Measurements from ENCODE around the gene SIGLEC1.
A peak's percentile ranks its signal among the peaks of the same experiment; 100 is the strongest.

Gene SIGLEC1

DNA sequence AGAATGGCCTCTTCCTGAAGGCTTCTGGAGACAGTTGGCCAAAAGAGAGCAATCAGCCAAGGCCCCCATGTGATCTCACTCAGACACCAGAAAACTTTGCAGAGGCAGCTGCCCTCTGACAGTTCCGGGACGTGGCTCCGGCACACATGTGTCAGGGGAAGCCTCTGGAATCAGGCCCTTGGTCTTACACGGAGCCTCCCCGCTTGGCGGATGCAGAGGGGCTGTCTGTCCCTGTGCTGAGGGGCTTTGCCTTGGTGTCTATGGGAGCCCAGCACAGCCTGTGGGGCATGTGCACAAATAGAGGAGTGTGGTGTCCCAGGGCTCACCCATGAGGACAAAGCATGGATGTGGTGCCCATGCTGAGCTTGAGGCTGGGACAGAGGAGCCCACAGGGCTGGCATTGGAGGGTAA lies 13.8 kb downstream of the SIGLEC1 start:
- DNase-seq = no peak

DNA sequence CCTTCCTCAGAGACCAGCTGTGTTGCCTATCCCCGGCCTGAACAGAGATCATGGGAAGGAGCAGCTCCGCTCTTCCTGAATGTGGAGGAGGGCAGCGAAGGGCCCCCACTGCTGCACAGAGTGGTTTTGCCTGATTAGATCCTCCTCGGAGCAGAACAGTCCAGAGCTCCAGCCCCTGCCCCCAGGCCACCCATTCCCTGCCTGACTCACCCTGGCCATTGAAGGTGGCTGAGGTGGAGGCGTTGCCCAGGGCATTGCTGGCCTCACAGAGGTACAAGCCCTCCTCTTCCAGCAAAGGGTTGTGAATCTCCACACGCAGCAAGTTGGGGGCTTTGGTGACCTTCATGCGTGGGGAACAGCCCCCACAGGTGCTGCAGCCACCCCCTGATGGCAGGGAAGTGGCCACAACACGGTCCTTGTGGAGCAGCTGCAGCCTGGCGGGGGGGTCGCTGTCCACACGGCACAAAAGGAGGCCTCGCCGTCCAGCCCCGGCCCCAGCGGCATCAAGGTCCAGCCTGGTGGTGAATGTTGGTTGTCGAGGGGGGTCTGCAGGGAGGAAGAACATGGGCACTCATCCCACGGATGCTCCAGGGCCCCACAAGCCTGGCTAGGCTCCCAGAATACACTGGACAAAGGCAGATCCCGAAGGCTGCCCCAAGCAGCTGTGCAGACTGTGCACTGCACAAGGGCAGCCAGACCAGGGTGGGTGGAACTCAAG lies 14.7 kb downstream of the SIGLEC1 start:
- DNase-seq = no peak

DNA sequence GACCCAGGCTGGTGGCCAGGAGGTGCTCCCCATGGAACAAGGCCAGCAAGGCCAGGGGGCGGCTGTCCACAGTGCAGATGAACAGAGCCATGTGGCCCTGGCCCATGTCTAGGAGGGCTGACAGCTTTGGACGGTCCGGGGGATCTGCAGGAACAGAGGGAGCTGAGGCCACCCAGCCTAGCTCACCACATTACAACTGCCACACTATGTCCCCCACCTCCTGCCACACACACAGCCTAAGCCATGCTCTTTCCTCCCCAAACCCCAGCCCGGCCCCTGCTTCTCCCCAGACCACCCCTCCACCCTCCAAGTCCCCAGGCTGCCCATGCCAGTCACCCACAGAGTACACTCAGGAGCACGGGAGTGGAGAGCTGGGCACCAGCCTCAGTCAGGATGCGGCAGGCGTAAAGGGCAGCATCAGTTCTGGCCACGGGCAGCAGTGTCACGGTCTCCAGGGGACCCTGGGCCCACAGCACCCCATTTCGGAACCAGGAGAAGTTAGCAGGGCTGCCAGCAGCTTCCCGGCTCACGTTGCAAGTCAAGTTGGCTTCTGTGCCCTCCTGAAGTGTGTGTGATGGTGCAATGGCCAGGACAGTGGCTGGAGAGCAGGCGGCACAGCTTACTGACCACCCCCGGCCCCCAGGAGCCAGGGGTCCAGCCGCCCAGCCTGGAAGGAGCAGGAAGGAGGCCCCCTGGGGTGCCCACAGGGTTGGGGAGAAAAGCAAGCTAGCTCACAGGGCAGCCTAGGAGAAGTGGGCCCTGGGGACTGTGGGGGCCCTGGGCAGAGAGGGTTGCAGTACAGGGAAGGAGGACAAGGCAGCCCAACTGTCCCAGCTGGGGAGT lies 15.4 kb downstream of the SIGLEC1 start:
- DNase-seq = no peak

DNA sequence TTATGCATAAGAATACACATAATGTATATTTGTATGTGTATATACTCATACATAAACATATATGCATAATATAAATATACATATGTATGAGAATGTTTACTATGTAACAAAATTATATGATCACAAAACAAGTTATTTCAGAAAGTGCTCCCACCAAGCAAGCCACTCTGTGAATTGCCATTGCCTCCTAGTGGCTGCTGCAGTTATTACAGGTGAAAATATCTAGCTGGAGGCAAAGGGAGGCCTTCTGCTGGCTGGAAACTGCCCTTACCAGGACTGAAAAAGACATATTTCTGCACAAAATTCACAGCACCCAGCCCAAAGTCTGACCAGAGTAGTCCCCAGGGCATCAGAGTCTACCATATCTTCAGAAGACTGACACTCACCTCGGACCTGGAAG lies 16.2 kb downstream of the SIGLEC1 start:
- peak; percentile 20 to 28 for DNase-seq

DNA sequence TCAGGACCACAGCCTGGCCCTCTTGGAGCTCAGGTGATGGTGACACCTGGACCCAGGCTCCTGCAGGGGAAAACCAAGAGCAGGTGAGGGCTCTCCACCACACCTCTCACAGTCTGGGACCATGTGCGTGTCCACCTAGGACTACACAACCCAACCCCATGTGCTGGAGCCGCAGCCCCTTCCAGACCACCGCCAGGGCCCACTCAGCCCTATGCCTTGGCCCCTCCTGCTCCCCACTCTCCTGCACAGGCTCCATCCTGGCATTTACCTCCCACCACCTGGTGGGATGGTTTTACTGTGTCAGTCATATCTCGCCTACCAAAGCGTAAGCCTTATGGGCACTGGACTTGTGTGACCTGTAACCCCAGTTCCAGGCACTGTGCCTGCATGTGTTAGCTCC lies 17.5 kb downstream of the SIGLEC1 start:
- DNase-seq = no peak

DNA sequence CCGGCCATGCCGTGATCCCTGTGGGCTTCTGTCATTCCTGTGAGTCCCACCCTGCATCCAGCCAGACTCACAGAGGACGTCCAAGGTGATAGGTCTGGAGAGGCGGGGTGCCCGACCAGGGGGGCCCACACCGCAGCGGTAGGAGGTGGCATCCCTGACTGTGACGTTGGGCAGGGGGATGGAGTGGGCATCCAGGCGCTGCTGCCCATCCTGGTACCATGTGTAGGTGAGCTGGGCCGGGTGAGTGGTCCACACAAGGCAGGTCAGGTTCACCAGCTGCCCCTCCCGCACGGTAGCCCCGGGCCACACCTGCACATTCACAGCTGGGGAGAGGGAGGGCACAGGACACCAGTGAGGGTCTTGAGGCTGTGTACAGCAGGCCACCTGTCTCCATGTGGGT lies 19.0 kb downstream of the SIGLEC1 start:
- no peak for DNase-seq

DNA sequence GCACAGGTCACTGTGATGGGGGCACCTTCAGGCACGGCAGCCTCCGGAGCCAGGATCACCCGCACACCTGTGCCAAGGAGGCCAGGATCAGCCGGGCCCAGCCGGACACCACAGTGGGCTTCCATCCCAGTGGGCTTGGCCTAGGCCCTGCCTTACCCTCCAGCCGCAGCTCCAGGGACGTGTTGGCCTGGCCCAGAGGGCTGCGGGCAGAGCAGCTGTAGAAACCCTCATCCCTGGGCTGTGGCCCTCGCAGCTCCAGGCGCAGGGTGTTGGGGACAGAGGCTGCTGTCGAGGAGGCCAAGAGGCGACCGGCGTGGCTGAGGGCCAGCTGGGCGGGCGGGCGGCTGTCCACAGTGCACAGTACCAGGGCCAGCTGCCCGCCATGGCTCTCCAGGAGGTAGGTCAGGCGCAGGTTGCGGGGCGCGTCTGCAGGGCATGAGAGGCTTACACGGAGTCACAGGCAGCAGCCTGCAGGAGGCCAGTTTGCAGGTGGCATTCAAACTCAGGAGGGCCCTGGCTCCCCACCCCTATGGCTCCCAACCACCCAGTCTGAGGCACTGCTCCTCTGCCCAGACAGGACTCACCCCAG lies 19.6 kb downstream of the SIGLEC1 start:
- DNase-seq = no peak

DNA sequence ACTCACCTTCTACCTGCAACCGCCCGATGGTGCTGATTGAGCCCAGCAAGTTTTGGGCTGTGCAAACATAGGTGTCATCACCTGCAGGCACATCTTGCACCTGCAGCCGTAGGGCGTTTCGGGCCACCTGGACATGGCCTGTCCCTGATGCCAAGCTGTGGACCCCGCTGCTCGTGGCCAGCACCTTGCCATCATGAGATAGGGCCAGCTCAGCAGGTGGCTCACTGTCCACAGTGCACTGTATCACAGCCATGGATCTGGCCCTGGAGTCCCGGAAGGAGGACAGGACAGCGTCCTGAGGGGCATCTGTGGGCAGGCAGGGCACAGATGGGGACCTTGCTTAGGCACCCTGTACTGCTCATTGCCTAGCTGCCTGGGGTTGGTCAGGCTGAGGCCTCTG lies 20.5 kb downstream of the SIGLEC1 start:
- DNase-seq = no peak

DNA sequence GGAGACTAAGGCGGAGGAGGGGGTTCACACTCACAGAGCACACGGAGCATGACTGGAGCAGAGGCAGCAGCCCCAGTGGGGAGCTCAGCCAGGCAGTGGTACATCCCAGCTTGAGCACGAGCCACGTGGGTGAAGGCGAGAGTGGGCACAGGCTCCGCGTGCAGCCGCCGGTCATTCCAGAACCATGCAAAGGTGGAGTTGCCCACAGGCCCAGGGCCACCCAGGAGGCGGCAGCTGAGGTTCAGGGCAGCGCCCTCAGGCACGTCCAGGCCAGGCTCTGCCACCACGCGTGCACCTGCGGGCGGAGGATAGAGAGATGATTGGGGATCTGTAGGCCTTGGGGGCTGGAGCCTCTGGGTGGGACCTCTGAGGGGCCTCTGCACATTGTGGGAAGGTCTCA lies 21.1 kb downstream of the SIGLEC1 start:
- no peak for DNase-seq

DNA sequence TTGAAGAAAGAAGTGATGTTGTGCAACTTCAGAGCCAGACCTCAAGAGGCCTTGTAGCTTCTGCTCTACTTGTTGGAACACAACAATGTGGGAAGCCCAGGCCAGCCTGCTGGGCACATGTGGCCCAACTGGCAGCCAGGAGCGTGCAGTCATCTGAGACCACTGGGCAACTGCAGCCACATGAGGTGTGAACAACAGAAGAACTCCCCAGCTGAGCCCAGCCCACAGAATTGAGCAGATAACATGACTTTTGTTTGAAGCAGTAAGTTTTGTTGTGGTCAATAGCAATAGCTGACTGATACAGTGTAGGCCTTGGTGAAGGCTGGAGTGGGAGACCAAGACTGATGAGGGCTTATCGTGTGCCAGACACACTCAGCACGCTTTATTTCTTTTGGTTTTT lies 22.0 kb downstream of the SIGLEC1 start:
- no peak for DNase-seq

DNA sequence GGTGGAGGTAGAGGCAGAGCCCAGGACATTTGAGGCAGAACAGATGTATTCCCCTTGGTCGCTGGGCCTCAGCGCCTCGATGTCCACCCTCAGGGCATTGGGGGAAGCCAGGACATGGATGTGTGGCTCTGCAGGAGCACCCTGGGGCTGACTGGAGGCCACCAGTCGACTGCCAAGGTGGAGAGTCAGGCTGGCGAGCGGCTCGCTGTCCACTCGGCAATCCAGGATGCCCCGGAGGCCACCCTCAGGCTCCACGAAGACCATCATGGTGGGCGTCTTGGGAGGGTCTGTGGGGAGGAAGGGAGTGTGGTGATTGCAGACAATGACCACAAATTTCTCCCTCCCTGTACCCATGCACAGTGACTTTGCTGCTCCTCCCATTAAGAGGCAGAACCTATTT lies 22.4 kb downstream of the SIGLEC1 start:
- DNase-seq = no peak

DNA sequence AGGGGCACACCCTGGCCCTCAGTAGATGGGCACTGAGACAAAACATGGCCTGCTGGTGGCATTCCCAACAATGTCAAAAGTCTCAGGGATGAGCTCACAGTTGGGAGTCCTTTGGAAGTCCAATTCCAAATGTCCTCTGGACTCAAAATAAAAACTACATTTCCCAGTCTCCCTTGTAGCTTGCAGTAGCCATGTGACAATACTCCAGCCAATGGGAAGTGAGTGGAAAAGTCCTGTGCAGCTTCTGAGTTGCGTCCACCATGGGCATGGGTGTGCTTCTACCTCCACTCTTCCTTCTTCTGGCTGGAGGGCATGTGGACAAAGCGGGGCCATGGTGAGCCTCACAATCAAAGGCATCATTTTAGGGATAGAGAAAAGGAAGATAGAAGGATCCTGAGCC lies 24.7 kb downstream of the SIGLEC1 start:
- peak; percentile 10 to 26 for DNase-seq

DNA sequence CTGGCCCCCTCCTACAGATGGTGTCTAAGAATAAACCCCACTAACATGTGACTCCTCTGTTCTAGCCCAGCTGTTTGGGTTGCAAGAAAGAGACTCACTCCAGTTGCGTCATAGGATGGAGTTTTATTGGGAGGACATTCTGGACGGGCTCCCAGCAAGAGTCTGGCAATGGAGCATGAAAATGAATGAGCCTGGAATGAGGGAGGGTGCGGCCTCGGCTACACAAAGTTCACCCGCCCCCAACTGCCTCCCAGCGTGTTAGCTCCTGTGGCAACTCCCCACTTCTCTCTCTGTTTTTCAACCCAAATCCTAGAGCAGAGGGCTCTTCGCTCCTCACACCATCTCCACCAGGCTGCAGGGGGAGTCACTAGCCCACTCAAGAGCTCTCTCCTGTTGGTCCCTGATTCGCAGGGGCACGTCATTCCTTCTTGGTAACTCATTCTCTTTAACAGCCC lies 25.5 kb downstream of the SIGLEC1 start:
- DNase-seq = no peak

DNA sequence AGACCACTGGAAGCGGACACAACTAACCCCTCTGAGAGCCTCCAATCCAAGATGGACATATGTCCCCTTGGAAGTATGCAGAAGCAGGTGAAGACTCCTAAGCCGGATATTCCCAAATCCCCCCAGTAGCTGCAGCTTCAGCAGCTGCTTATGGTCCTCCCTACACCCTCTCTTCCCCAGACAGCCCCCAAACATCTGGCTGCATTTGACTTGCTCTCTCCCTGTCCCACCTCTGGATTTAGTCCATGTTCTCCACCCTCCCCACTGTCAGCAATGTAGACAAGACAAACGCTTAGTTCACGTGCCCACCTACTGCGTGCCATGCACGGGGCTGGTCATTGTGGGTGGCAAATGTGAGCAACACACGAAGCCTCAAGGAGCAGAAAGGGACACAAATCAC lies 26.0 kb downstream of the SIGLEC1 start:
- no peak for DNase-seq

DNA sequence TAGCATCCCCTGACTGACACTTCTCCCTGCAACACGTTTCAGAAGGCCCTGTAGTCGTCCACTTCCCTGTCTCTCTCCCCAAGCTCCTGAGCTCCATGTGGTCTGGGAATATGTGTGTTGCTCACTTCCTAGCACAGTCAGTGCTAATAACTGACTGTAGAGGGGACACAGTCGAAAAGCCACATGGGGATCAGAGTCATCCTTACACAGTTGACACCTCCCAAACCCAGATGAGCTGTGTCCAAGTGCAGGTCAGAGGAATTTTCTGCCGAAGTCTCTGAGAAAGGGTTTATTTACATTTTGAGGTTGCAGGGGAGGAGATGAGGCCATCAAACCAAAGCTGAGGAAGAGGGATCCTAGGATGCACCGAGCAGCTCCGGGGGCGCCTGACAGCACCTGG lies 27.1 kb downstream of the SIGLEC1 start:
- DNase-seq = no peak

DNA sequence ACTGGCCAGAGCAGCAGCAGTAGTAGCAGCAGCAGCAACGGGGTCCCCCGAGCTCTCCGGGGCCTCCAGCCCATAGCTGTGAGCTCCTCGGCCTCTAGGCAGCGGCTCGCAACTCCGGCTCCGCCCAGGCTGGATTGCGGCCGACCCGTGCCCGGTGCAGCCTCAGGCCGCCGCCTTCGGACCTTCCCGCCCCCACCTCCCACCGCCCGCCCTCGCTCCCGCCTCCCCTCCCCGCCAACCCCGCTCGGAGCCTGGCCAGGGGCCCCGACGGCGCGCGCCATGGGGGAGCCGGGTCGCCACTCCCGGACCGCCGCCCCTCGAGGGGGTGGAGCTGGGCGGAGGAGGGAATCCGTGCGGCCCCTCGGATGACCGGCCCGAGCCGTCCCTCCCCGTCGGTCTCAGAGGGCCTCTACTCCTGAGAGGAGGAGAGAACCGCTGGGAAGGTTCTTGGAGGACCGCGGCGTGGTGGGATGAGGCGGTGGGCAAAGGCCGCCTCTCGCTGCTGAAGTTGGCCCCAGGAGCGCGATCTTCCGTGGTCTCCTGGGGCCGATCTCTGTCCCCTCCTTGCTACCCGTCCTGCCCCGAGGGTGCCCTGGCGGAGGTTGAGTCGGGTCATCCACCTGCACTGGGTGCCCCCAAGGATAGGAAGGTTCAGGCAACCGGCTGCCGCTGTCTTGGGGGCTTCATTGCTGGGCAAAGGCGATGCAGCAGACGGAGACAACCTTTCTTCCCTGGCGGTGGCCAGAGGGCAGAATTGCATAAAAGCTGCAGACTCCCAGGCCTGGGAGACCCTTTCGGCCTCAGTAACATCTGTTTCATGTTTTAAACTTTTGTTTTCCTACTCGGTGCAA lies 30.2 kb downstream of the SIGLEC1 start, which contains the start of gene ADAM33:
TSS of gene ADAM33 (minus strand) at position 80 of the 851 bp plus-strand sequence. CDS start at position 74, 6 bp downstream.
- DNase-seq = no peak

DNA sequence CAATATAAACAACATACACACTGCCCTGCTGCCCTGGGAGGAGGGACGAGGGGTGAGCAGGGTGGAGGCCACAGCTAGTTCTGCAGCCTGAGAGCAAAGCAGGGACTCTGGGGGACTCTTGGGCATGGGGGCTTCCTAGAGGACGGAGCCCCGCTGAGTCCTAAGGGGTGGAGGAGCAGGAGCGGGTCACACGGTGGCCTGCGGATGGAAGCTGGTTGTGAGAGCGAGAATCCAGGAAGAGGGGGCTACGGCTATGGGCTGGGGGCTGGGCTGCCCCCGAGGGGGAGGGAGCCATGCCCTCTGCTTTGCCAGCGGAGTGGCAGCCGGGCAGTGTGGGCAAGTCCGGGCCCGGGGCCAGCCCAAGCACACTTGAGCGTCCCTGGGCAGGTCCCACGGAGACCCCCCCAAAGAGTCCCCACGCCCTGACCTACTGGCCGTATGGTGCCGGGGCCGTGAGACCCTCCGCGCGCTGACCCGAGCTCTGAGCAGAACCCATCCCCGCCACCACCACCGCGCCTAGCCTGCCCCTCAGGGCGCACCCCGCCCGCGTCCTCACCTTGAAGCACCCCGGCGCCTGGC lies 31.0 kb downstream of the SIGLEC1 start:
- DNase-seq = no peak

DNA sequence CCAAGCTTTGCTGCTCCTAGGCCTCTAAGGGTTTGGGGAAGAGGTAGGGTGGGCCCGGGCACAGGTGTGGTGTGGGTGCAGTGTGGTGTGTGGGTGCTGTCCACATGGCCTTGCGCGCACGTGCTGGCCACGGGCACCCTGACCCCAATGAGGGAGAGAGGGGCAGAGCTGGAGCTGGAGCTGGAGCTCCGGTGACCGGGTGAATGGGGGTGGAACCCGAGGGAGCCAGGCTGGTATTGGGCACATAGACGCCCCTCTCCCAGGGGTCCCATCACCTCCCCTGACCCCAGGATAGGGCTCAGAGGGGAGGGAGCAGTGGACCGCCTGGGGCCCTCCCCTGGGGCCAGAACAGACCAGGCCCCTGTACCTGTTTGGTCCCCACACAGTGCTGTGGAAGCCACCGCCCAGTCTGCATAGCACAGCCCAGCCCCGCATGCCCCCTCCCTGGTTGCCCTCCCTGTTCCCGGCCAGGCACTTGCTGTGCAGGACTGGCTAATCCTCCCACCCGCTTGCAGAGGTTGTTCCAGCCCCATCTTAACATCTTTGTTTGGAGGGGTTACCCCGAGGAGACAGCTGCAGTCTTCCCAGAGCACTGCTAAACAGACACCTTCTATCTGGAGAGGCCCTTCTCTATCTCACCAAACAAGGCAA lies 31.6 kb downstream of the SIGLEC1 start:
- DNase-seq = no peak

DNA sequence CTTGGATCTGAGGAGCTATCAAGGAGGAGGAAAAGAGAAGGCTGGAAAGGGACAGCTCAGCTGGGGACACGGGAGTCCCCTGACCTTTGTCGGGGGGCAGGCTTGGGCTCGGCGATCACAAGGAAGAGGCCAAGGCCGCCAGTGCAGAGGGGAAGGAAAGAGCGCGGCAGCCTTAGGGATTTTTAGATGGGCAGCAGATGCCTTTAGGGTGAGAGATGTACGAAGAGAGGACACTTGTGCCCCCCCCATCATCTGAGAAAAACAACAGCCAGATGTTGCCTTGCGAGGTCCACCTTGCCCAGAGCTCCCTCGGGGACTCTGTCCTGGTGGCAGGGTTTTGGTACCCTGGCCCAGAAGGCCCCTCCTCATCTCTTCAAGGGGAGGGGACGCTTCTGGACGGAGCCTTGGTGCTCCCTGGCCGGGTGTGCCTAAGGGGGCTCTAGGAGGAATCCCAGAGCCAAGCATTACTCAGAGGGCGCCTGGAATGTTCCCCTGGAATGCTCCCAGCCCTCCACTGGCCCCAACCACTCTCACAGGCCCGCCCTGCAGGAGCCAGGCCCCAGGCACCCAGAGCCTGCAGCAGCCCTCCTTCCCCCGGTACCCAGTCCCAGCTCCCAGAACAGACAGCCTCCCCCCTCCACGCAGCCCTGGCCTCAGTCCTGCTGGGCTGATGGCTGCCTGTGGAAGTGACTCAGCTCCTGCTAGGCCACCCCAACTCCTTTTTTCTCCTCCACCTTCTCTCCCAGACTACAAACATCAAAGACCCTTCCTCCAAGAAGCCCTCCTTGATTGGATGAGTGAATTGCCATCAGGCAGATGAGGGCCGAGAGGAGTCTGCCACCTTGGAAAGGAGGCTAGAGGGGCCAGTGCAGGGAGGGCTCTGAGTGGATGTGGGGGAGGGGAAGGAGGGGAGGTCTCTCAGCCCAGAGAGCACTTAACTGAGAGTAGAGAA lies 32.4 kb downstream of the SIGLEC1 start:
- DNase-seq = no peak

Data from inflammatory macrophage (primary cell).